Measurements from ENCODE around the gene SGCD.

DNA sequence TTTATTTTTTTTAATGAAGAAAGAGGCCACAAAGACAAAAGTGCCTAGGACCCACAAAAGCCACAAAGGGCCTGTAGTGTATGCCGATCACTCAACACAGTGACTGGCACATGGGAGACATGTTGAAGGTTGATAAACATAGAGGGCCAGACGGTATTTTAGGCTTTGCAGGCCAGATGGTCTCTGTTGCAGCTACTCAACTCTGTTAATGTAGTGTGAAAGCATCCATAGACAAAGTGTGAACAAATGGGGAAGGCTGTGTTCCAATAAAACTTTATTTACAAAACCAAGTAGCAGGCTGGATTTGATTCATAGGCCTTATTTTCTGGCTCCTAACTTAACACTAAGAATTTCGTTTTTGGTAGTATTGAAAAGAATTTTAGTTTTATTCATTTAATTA, 139.9 kb downstream of the SGCD start:
- TF ChIP-seq CTCF (IDR thresholded peaks at IDR 0.05) (no peak), POLR2AphosphoS5 (IDR thresholded peaks at IDR 0.05; ENCODE audit: low read depth, low read length) (no peak), SIN3A (IDR thresholded peaks at IDR 0.05; ENCODE audit: borderline replicate concordance, insufficient read depth, low read depth, low read length) (no peak), TCF7L2 (IDR thresholded peaks at IDR 0.05; ENCODE audit: low read depth, low read length) (no peak)

All from Panc1 (cell line).